ENCODE results near the gene TGM4. TPM values are rescaled to one million over a fixed set of nuclear protein-coding genes. Genes with fewer than 3 reads are reported as not detected.

TGM4 gene
- total and polyA plus RNA-seq, 9 of the 15 experiments (the other 6 are each of a cell fraction or from before 2014, with no cell fraction given), result not detected

DNA sequence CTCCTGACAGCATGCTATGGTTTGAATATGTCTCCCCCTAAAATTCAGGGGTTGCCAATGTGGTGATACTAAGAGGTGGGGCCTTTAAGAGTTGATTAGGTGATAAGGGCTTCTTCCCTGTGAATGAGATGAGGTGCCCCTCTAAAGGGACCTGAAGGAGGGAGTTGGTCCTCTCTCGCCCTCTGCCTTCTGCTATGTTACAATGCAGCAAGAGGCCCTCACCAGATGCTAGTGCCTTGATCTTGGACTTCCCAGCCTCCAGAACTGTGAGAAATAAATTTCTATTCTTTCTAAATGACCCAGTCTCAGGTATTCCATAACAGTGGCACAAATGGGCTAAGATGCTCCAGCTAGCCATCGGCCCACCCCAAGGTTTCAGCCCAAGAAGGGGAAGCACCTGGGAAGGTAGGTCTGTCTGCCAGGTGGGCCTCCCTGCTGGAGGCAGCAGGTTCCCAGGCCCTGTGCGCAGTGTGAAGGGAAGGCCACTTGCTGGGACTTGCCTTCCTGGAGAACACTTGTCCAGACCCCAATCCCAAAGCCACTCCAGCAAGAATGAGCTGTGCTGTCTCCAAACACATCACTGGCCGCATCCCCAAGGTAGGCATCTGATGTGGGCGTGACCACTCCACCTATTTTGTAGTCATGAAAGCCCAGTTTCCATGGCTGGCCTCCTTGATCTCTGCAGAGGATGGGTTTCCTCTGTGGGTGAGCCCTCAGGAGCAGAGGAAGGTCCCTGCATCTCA is 9.0 kb downstream of the TGM4 start:
- in situ Hi-C loops (cut with MboI) (no loop called here), intact Hi-C loops (cut with micrococcal nuclease) (no loop called here)
- H3K4me3 ChIP-seq, result no peak overlapping the region

More for the DNA sequence above, 9.0 kb downstream of the TGM4 start:
- ChIA-PET POLR2A (no interaction called here), CTCF (ENCODE audit: low intra/inter-chr PET ratio) (no interaction called here)
- Histone ChIP-seq H3K79me2 (ENCODE audit: control insufficient read depth, insufficient read depth, low read length) (no peaks in the 10 kb centered on the region), H3K9me3 (replicated peaks; ENCODE audit: control insufficient read depth, insufficient read depth, low read depth, low read length) (no peaks in the 10 kb centered on the region), H3K9ac (ENCODE audit: insufficient read depth in 1 of 2, low read depth in 2 of 2, low read length in 2 of 2) (no peak overlapping the region), H3K4me1 (replicated peaks in 1 of 2; ENCODE audit: control insufficient read depth in 2 of 2, insufficient read depth in 2 of 2, low read length in 2 of 2) (no peaks in the 10 kb centered on the region), H4K20me1 (replicated peaks; ENCODE audit: control insufficient read depth, insufficient read depth, low read length) (peaks cover 5% of the 10 kb centered on the region; the same call in 1 of the 2 replicates), H3K9me1 (ENCODE audit: control insufficient read depth, insufficient read depth, low read length) (no peaks in the 10 kb centered on the region), H2AFZ (ENCODE audit: low read depth, low read length) (no peak overlapping the region), H3K36me3 (ENCODE audit: control insufficient read depth, insufficient read depth, low read length) (no peaks in the 10 kb centered on the region), H3K4me2 (ENCODE audit: insufficient read depth, low read length) (no peak overlapping the region), H3K27ac (ENCODE audit: extremely low read depth, low read depth, low read length) (no peak overlapping the region), H3K27me3 (ENCODE audit: control insufficient read depth in 2 of 2, insufficient read depth in 2 of 2, low read length in 2 of 2) (peaks cover 26 to 45% of the 10 kb centered on the region in 2 experiments)
- DNase-seq (ENCODE audit: extremely low read depth in 1 of 4, low spot score in 3 of 4) (no peak), ATAC-seq (no peak), FAIRE-seq (no peak)
- TF ChIP-seq HNRNPLL (IDR thresholded peaks at IDR 0.05; ENCODE audit: low read depth, low read length, poor library complexity, severe bottlenecking) (no peak), RAD21 (CRISPR knock-in tag; conservative IDR thresholded peaks at IDR 0.05 in 1 of 2, IDR thresholded peaks at IDR 0.05 in 1 of 2) (peak in 1 of 2 experiments; percentile 29; a peak in 1 of 4 replicates), GTF2A2 (tag; IDR thresholded peaks at IDR 0.05) (no peak)
- TF ChIP-seq, protein P1, sequence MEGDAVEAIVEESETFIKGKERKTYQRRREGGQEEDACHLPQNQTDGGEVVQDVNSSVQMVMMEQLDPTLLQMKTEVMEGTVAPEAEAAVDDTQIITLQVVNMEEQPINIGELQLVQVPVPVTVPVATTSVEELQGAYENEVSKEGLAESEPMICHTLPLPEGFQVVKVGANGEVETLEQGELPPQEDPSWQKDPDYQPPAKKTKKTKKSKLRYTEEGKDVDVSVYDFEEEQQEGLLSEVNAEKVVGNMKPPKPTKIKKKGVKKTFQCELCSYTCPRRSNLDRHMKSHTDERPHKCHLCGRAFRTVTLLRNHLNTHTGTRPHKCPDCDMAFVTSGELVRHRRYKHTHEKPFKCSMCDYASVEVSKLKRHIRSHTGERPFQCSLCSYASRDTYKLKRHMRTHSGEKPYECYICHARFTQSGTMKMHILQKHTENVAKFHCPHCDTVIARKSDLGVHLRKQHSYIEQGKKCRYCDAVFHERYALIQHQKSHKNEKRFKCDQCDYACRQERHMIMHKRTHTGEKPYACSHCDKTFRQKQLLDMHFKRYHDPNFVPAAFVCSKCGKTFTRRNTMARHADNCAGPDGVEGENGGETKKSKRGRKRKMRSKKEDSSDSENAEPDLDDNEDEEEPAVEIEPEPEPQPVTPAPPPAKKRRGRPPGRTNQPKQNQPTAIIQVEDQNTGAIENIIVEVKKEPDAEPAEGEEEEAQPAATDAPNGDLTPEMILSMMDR (IDR thresholded peaks at IDR 0.05 in 2 of 3, conservative IDR thresholded peaks at IDR 0.05 in 1 of 3; ENCODE audit: insufficient read depth in 2 of 3, low read depth in 1 of 3, low read length in 3 of 3), result 0 out of 6 replicates have a peak, but pooled peaks of 2 of the 3 experiments have one; percentile 11 to 24
- BruUV-seq (replicated peaks), result no TSS peak
- WGBS (ENCODE audit: insufficient coverage, low coverage, missing lambda C conversion rate), result 3% methylated on average over 5 of the region's 5 CpGs
